GM18861 (cell line): ENCODE measurements around the gene EIF5.

ENCODE experiments used
- ATAC-seq: cut with Tn5 transposase; IDR thresholded peaks from one replicate; pipeline ENCODE4 v1.9.1; 2021; ENCODE audit not compliant: unreplicated experiment

The EIF5 gene

DNA sequence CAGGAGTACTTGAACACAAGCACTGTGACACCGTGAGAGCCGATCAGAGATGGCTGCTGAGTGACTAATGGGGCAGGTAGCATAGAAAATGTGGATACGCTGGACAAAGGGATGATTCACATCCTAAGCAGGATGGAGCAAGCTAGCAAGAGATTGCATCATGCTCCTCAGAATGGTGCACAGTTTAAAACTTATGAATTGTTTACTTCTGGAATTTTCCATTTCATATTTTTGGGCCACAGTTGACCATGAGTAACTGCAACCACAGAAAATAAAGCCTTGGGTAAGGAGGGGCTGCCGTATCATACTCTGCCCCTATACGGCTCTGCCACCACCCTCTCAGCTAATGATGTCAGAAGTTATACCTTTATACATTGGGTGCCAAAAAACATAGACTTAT is 27.8 kb downstream of the EIF5 start:
- no peak for ATAC-seq

DNA sequence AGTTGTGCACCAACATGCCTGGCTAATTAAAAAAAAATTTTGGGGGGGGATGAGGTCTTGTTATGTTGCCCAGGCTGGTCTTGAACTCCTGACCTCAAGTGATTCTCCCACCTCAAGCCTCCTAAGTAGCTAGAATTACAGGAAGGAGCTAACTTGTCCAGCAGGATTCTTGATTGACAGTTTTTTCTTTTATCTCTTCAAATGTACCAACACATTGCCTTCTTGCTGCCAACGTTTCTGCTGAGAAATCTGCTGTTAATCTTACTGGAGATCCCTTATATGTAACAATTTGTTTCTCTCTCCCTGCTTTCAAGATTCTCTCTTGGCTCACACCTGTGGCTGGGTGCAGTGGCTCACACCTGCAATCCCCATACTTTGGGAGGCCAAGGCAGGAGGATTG is 28.7 kb downstream of the EIF5 start:
- ATAC-seq: no peak

- ATAC-seq: no peak
Observed at GRCh38 chr14:103366741-103367140, 32.7 kb downstream of the EIF5 start.

- no peak for ATAC-seq
Observed at GRCh38 chr14:103367995-103368394, 34.0 kb downstream of the EIF5 start.

- ATAC-seq: no peak
Observed at GRCh38 chr14:103370087-103370486, 36.0 kb downstream of the EIF5 start.

- no peak for ATAC-seq
Observed at GRCh38 chr14:103372017-103372416, 38.0 kb downstream of the EIF5 start.

GRCh38 chr14:103372552-103373304 is 38.7 kb downstream of the EIF5 start:
- no peak for ATAC-seq

DNA sequence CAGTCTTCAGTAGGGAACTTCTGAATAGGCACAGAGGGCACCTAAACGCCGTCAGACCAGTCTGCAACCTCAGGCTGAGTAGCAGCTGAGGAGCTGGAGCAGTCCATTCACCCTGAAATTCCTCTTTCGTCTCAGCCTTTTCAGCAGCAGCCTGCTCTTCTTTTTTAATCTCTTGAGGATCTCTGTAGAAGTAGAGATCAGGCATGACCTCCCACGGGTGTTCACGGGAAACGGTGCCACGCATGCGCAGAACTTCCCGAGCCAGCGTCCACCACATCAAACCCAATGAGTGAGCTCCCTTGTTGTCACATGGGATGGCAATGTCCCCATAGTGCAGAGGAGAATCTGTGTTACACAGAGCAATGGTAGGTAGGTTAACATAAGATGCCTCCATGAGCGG is 40.1 kb downstream of the EIF5 start:
- no peak for ATAC-seq

GRCh38 chr14:103377522-103378037 is 43.5 kb downstream of the EIF5 start:
- ATAC-seq: no peak

GRCh38 chr14:103378038-103378854 is 44.2 kb downstream of the EIF5 start:
- no peak for ATAC-seq

GRCh38 chr14:103380719-103381377 is 46.8 kb downstream of the EIF5 start:
- no peak for ATAC-seq

DNA sequence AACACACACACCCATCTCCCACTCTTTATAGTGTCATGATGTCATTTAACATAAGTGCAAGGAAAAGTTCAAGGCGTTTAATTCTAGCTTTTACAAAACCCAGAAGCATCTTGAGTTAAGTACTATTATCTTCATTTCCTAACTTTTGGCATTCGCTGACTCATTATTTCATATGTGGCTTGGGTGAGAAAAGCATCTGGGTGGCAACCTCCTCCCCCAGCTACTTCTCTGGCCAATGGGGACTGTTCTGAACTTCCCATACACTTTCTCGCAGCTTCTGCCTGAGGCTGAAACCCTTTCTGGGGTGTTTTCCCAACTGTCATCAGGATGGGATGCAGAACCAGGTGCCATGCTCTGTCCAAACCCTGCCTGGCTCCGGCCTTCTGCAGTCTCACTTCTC is 48.3 kb downstream of the EIF5 start:
- ATAC-seq: no peak

DNA sequence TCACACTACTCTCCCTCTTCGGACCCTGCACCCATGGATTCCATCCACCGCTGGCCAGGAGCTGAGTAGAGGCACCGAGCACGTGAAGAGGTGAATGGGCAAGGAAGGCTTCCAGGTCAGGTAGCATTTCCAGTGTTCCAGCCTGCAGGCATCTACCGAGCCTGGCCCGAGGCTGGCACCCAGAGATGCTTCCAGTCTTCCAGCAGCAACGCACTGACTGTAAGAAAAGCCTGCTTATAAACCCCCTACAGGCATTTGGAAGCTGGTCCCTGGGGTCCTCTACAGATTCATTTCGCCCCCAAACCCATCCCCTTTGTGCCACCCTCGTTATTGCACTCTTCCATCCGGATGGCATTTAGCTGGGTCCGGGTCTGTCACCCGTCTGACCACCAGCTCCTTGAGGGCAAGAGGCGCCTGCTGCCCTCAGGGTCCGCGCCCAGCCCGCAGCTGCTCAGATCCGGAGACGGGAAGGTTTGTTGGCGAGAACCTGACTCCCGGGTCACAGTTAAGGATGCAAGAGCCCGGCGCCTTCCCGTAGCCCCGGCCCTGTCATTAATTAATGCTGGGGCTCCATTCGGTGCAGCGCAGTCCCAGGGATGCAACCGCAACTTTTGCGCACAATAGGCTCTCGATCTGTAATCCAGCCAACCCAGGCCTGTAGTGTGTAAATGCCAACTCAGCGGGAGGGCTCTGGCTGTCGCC is 50.6 kb downstream of the EIF5 start:
- ATAC-seq: no peak

GRCh38 chr14:103385152-103385928 is 51.3 kb downstream of the EIF5 start, which contains the start of gene MARK3:
Gene MARK3 (plus strand): TSS chr14:103385415. CDS start chr14:103386030, 615 bp downstream.
- ATAC-seq: peak; percentile 90

- peak; percentile 3 for ATAC-seq
Observed at GRCh38 chr14:103385929-103386712, 52.1 kb downstream of the EIF5 start.

- no peak for ATAC-seq
Observed at GRCh38 chr14:103386713-103387329, 52.8 kb downstream of the EIF5 start.

GRCh38 chr14:103388664-103389063 is 54.6 kb downstream of the EIF5 start:
- no peak for ATAC-seq

DNA sequence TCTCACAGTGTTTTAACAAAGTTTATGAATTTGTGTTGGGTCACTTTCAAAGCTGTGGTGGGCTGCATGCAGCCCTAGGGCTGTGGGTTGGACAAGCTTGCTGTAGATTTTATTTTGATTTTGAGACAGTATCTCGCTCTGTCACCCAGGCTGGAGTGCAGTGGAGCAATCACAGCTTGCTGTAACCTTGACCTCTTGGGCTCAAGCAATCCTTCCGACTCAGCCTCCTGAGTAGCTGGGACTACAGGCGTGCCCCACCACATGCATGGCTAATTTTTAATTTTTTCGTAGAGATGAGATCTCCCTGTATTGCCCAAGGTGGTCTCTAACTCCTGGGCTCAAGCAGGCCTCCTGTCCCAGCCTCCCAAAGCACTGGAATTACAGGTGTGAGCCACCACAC is 56.6 kb downstream of the EIF5 start:
- no peak for ATAC-seq

- no peak for ATAC-seq
Observed at GRCh38 chr14:103391048-103391447, 57.0 kb downstream of the EIF5 start.
